NCI-H1105 (cell line): ENCODE results near the gene SLC30A10.
"Not testable (repeated sequence)": the region's sequence is repeated elsewhere in the genome, so short reads cannot be mapped to it uniquely, and the experiment has no call there.

Experiments
- DNase-seq: peaks from one replicate; lab custom pipeline; 2025; lab: John Stamatoyannopoulos, UW

Gene SLC30A10

DNA sequence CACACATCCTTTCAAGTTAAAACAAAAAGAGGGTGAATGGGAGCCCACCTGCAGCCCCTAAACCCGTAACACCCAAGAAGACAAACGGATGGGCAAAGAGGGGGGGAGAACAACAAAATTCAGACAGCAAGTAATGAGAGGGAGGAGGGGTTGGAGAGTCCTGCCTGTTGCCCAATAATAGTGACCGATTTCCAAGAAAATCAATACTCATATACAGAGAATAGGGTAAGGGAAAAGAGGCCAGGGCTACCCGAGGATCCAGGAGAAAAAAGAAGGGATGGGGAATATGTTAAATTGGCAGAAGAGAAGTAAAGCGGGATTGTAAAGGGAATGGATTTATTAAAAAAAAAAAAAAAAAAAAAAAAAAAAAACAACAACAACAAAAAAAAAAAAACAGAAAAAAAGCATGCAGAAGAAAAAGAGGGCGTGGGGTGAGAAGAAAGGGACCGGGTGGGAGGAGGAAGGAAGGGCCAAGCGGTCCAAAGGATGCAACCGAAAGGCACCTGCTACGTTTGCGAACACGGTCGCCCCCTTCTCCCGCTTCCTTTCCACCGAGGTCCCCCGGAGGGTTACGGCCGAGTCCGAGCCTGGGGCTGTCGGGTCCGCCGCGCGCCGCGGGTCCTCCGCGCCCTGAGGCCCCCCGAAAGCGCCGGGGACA lies 930 bp downstream of the SLC30A10 start:
- no peak for DNase-seq

DNA sequence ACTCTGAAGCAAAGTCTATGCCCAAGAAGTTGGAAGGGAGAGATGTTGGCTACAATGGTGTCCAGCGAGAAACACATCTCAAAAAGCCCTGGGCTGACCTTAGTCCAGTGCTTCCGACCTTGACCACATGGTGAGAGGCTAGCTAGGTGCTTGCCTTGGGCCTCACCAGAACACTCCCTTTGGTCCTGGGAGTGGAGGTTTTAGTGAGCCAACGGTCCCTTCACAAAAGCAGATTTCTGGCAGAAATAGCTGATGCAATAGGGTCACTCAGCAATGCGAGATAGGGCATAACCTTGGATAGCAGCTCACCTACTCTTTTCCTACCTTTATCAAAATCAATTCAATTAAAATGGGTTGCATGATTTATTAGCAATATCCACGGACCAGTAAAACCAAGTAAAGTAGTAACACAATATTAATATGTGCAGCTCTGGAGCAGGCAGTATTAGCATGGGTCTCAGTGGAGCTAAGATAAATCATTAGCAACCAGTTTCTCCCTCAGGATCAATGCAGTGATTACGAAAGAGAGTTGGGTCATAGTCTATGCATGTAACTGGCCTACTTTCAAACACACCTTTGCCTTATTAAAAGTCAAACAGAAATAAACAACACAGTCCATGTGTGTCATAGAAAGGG lies 1.9 kb downstream of the SLC30A10 start:
- no peak for DNase-seq

DNA sequence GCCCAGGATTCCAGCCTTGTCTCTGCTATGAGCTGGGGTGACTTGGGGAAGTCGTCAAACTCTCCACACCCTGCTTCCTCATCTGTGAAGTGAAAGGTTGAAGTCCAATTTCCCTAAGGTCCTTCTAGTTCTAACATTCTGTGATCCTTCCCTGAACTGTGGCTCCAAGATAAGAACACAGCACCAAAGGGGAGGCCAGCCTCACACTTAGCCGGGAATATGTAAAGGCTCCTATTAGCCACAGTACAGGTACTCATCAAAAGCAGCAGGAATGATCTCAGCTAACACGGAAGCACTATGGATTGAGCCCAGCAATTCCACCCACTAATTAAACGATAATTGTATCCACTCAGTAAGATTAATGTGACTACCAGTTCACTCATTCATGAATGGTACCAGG lies 4.0 kb downstream of the SLC30A10 start:
- DNase-seq, result no peak

DNA sequence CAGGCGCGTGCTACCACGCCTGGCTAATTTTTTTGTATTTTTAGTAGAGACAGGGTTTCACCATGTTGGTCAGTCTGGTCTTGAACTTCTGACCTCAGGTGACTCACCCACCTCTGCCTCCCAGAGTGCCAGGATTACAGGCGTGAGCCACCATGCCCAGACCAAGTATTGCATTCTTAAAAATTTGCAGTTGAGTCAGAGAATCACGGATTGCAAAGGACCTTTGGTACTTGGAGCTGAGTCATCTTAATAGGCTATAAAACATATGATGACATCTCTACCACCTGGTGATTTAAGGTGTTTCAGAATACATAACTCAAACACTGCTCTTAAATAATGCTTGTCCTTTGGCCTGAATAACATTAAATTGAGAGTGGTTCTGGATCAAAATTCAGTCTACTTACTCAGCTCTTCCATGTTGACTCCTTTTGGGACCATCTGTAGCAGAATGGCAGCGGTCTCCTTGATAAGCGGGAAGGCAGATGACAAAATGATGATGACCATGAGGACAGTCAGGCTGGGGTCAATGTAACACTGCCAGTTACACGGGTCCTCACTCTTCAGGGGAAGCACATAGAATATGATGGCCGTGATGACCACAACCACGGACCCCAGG lies 10.4 kb downstream of the SLC30A10 start:
- no peak for DNase-seq

DNA sequence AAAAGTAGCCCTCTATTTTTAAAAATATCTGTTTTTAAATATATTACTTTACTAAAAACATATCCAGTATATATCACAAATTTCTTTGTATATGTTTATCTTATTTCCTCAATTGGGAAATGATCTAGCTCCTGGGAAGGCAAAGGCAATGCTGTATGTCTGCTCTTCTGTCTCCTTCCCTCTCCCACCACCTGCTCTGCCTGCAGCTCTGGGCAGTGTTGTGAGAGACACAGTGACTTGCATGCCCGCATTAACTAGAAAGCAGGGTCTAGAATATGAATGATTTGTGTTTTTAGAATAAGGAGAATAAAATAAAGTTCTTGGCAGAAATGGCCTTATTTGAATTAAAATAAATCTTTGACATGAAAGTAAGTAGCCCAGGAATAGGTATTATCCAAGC lies 11.1 kb downstream of the SLC30A10 start:
- DNase-seq, result no peak

DNA sequence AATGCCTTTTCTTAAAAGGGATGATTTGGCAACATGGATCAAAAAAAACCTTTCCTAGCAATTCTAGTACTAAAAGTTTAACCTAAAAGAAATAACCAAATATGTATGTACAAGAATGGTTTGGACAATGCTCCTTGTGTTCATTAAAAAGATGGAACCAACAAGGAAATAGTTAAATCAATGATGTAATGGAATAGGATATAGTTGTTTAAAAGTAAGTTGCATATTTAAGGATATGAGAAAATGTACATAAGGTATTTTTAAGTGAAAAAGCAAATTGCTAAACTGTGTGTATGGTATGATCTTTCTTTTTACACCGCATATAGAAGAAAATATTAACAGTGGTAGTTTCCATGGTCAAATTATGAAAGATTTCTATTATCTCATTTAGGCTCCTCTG lies 12.1 kb downstream of the SLC30A10 start:
- DNase-seq, result no peak

DNA sequence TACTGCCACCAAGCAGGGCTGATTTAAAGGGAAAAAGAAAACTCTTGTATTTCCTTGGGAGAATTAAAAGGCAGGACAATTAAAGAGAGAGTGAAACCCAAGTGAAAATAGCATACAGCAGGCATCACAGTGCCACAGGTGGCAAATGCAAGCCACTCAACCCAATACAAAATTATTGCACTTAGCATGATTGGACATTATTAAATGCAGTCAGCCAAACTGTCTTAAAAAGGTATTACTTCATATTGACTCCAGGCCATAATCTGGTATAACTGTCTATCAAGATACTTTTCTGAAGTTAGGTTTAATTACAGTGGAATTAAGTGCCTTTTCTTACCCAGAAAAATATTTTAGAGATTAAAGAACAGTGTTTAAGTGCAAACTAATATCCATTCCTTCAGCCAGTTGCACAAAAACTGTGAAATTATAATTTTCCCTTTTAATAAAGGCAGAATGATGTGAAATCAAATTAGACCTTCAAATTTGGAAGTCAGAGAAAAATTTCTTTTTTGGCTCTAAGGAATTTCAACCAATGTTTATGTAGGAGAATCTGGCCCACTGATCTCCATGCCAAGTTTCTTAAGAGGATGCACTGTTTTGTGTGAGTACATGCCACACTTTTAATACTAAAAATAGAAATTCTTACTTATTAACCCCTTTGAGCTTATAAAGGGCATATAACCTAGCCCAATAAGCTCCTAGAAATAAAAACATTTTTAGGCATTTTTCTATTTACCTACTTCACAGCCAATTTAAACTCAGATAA lies 15.2 kb downstream of the SLC30A10 start:
- no peak for DNase-seq

DNA sequence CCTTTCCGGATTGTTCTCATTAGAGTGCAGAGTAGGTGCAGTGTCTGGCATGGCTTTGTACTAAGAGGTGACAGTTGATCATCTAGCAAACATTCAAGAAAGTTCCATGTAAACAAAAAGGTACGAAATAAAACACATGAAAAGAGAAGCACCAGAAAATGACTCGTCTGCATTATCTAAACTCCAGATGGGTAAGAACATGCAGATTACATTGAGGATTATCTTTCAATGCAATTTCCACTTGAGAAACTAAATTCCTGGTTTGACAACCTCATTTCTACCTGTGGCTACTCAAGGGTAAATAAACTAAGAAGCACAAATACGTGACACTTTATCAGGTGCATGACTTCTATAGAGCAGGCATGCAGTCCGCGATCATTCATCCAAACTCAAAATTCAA lies 17.6 kb downstream of the SLC30A10 start:
- DNase-seq, result no peak

DNA sequence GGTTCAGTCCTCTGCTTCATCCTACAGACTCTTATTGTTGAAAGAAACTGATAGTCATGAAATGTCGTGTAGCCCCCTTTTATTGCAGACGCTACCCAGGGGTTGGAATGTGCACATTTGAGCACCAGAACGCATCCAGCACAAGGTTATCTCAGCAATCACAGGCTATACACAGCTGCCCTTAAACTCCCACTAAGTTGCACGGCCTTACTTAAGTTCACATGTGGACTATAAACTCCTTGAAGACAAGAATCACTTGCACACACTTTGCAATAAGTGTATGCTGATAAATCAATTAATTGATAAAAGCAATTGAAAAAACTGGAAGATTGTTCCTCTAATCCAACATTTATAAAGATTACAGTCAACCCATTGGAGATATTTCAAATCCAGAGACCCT lies 18.9 kb downstream of the SLC30A10 start:
- no peak for DNase-seq

DNA sequence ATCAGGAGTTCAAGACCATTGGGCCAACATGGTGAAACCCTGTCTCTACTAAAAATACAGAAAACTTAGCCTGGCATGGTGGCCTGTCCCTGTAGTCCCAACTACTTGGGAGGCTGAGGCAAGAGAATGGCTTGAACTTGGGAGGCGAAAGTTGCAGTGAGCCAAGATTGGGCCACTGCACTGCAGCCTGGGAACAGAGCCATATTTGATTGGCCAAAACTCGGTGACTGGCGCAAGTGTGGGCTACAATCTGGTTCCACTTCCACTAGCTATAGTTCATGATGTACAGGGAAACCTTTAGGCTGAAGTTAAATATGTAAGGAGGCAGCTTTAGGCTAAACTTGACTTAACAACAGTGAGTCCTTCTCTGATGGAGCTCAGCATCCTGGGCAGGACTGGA lies 20.2 kb downstream of the SLC30A10 start:
- DNase-seq, result no peak

DNA sequence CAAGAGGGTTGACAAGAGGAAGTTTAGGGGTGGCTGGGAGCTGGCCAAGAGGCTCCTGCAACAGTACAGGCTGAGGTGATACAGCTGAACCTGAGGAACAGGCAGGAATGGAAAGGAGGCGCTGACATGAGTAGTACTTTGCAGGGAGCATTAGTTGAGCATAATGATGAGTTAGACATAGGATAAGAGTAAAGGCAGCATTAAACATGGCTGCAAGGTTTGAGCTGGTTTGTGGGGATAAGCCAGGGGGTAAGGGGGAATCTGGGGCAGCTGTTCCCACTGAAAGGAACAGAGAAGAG lies 20.6 kb downstream of the SLC30A10 start:
- no peak for DNase-seq

DNA sequence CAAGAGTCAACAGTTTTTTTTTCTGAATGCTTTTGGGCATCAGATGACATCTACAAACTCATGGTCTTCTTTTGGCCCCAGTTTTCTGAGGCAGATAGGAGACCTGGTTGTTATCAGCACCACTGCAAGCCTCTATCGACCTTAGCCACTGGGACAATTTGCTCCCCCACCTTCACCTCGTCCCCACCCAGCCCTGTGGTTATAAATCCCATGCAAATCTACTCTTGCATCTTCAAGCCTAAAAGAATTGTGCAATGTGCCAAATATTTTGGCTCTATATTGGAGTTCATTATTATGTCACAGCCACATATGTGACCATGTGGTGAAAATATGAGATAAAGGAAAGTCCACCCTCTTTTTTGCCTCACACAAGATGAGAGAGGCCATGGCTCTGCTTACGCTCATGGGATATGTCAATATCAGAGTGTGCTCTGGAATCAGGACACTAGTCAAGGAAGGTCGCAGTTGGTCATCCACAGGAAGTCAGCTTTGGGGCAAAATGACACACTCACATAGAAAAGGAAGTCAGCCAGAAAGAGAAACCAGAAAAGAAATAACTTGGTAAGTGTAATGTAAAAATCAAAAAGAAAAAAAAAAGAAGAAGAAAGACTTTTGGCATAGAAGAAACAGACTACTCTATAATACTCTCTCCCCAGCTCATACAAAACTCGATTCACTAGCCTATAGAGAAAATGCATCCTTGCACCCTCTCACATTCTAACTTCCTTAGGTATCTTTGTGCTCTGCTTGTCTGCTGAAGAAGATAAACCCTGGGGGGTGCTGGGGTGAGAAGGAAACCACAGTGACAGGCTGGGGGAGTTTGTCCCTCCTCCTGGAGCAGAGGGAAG lies 21.2 kb downstream of the SLC30A10 start:
- no peak for DNase-seq

DNA sequence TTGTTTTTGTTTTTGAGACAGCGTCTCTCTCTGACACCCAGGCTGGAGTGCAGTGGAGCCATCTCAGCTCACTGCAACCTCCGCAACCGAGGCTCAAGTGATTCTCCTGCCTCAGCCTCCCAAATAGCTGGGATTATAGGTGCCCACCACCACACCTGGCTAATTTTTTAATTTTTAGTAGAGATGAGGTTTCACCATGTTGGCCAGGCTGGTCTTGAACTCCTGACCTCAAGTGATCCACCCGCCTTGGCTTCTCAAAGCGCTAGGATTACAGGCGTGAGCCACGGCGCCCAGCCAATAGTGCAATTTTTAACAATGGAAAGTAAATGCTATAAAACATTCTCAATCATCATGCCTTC lies 21.8 kb downstream of the SLC30A10 start:
- not testable (repeated sequence) for DNase-seq

DNA sequence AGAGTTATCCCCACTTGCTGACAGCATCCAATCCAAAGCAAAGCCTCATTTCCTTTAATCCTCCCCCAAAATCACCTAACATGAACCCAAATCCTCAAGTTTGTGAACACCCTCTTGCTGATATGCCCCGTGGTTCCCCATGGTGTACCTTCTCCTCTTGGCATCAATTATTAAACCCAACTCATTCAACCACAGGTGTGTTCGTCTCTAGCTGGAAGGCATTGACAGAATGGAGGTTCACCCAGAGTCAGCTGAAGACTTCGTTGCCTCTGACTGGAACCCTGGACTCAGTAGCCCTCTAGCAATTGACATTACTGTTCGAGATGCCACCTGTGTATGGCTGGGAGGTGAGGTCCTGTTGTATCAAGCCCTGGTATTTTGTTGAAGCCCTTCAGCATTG lies 22.8 kb downstream of the SLC30A10 start:
- DNase-seq, result no peak

DNA sequence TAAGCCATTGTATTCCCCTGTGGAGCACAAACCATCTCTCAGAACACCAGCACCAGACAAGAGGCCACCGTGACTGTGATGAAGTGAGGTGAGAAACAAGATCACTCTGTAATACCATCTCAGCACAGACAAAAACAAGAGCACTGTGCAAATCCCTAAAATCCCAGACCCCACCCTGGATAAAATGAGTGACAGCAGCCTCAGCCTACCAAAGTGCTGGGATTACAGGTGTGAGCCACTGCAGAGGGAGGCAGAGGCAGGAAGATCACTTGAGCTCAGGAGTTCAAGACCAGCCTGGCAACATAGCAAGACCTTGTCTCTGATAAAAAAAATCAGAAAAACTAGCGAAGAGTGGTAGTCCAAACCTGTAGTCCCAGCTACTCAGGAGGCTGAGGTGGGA lies 23.4 kb downstream of the SLC30A10 start:
- DNase-seq, result no peak

DNA sequence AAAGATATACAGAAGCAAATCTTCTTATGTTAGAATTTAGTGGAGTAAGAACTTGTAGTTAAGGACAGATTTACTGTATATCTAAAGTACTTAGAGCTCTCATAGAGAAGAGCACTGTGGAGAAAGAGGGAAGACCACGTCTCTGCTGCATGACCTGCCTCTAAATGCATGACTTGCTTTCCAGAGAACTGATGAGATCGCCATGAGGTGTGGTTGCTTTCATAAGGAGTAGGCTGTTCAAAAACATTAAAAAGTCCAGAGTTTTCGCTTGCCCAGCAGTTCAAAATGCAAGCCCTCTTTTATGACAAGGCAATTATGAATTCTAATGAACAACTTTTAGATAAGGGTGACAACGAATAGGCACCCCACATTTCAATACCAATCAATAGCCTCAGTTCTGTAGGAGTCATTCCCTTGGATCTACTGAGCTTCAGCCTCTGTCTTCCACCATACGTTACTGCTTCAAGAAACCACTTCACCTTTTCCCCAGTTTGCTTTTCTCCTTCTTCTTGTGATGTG lies 24.9 kb downstream of the SLC30A10 start:
- DNase-seq, result no peak

DNA sequence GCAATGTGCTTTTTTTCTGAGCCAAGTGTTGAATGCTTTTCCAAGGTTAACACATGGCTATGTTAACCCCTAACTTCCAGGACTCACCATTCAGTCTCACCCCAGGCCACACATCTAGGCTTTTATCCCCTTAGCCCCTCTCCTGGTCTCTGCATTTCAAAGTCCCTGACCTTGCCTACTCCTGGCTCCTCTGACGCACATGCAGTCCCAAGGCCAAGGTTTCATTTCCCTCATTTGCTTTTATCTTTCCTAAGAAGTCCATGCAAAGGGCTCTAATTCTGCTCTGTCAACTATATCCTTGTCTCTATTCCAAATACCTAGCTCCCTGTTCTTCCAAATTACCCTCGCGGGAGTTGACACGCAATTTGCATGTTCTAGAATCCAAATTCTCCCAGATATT lies 25.4 kb downstream of the SLC30A10 start:
- DNase-seq, result no peak

DNA sequence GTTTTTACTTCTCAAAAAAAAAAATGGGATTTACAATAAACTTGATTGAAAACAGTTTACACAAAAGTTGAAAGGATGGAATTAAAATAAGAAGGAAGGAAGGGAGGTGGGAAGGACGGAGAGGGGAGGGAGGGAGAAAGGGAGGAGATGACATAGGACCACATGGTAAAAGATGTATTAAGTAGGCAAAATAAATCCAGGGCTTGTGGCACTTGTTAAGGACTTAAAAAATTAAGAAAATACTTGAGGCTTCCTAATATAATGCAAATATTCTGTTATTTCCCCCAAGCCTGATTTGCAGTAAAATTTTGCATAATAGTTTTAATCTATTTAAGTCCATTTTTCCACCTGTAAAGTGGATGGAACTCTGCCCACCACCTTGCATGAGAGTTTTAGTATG lies 27.5 kb downstream of the SLC30A10 start:
- no peak for DNase-seq

DNA sequence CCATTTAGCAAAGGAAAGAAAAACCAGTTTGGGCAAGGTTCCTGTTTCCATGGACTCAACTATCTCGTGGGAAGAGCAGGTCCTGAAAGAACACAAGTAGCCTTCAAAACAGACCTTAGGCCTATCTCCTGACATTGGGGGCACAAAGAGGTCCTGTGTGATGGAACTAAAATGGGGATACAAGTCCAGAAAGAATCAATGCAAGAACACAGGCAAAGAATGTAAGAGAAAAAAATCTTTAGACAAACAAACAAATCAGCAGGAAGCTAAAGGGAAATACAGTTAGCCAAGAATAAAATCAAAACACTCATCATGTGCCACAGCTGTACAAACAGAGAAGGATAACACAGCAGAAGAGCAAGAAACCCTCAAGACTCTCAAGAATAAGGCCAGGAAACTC lies 28.2 kb downstream of the SLC30A10 start:
- DNase-seq, result no peak

DNA sequence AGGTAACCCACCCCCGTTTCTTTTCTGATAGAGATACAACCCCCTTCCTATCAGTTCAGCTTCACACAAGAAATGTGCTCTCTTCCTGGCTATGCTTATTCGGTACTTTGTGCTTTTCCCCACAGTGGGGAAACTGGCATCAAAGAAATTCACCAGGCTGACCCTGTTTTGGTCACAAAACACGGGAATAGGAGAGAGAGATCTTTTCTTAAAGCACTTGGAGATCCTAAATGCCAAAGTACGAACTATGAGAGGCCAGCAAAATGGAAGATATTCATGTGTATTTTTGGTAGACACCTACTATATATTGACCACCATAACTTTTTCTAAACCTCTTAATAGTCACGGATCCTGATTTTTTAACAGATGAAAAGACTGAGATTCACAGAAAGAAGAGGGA lies 30.0 kb downstream of the SLC30A10 start:
- no peak for DNase-seq

DNA sequence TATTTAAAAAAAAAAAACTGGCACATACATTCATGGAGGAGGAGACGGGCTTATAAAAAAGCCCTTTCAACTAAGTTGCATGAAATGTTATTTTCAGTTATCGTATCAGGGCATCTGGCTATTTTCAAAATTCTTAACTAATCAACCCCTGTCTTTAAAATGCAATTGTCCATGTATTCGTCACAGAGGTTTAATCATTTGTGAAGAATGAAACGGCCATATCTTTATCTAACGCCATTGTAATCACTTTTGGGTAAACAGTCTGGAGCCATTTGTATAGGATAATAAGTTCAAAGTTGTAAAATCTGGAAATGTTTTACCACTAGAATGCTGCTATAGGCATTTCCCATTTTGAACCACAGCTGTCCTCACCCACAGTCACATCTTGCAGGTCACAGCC lies 30.4 kb downstream of the SLC30A10 start:
- no peak for DNase-seq

DNA sequence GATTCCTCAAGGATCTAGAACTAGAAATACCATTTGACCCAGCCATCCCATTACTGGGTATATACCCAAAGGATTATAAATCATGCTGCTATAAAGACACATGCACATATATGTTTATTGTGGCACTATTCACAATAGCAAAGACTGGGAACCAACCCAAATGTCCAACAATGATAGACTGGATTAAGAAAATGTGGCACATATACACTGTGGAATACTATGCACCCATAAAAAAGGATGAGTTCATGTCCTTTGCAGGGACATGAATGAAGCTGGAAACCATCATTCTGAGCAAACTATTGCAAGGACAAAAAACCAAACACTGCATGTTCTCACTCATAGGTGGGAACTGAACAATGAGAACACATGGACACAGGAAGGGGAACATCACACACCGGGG lies 36.1 kb downstream of the SLC30A10 start:
- not testable (repeated sequence) for DNase-seq
